Activated CD4-positive, alpha-beta T cell treated with anti-CD3 and anti-CD28 coated beads, Interleukin-2, Interleukin-6, amounts not matched to agents 100 ng/mL and 50 ng/mL, durations not matched to agents 16 hours and 8 hours (primary cell): ENCODE data around the gene UBE2J2.

Experiments
- DNase-seq: peaks from one replicate; pipeline ENCODE4 v3.0.0-alpha.2; 2020

UBE2J2 gene

GRCh38 chr1:1223891-1224290 is 49.8 kb downstream of the UBE2J2 start:
- no peak for DNase-seq

GRCh38 chr1:1223321-1223720 is 50.3 kb downstream of the UBE2J2 start:
- no peak for DNase-seq

DNA sequence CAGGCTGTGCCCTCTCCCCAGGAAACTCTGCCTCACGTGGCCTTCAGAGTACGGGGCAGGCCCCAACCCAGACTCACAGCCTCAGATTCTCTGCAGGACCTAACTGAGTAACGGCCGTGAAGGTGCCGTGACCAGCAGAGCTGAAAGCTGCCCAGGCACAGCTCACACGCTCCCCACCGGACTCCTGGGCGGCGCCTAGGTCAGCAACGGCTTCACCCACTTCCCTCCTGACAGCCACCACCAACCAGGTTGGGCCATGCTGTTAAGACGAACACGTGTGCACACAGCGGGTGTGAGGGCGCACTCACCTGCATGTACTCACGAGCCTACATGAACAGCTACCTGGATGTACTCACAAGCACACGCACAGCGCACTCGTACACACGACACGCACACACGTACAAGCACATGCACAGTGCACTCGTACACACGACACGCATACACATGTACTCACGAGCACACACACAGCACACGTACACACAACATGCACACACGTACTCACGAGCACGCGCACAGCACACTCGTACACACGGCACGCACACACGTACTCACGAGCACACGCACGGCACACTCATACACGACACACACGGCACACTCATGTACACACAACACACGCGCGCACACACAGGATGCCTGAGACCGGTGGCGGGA is 51.0 kb downstream of the UBE2J2 start:
- DNase-seq = no peak

- no peak for DNase-seq
Measured at GRCh38 chr1:1221887-1222574, 51.6 kb downstream of the UBE2J2 start.

DNA sequence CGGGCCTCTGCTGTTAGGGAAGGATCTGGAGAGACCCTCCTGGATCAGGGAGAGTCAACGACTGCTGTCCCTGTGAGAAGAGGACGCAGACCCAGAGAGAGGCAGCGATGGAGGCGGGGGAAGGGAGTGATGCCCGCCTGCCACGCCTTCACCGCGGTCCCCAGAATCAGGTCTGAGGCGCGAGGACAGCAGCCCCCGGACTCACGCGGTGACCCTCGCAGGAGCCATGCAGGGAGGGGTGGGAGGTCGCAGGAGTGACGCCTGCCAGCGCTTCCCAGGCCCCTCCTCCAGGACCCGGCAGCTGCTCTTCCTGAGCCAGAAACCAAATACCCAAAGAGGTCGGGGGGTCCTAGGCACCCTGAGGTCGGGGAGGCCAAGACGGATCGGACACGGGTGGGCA is 53.5 kb downstream of the UBE2J2 start:
- DNase-seq = no peak

- DNase-seq = peak; percentile 84
Measured at GRCh38 chr1:1219341-1219740, 54.3 kb downstream of the UBE2J2 start.

- no peak for DNase-seq
Measured at GRCh38 chr1:1218524-1219200, 55.0 kb downstream of the UBE2J2 start.

DNA sequence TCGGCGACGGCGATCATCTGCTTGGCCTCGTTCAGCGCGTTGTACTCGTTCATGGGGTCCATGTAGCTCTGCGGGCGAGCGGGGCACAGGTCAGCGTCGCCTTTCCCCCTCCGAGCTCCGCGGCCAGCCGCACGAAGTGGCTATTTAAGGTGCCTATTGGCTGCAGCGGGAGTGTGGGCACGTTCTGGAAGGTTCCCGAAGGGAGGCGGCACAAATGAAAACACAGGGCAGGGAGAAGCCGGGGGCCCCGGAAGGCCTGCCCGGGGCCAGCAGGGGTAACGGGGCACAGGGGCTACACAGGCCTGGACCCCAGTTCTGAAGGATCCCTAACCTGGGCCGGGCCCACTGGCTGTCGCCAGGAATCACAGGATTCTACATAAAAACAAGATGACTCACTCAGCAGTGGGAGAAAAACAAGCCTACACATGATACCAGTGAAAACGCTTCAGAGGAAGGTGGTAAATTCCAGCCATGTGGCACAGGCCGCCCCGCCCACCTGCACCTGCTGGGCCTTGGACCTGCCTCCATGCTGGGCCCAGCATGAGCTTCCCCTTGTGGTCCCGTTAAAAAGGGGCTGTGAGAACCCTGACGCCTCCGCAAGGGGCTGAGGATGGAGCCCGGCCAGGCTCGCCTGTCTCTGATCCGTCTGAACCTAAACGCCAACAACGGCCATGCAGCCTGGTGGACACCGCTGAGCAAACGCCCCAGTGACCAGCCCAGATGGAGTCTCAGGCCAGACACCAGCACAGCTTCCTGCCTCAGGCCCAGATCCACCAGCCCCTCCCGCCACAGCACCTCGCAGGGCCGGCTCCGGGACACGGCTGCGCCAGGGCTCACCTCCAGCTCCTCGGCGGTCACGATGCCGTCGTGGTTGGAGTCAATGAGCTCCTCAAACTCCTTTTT is 55.8 kb downstream of the UBE2J2 start:
- peak; percentile 39 for DNase-seq

DNA sequence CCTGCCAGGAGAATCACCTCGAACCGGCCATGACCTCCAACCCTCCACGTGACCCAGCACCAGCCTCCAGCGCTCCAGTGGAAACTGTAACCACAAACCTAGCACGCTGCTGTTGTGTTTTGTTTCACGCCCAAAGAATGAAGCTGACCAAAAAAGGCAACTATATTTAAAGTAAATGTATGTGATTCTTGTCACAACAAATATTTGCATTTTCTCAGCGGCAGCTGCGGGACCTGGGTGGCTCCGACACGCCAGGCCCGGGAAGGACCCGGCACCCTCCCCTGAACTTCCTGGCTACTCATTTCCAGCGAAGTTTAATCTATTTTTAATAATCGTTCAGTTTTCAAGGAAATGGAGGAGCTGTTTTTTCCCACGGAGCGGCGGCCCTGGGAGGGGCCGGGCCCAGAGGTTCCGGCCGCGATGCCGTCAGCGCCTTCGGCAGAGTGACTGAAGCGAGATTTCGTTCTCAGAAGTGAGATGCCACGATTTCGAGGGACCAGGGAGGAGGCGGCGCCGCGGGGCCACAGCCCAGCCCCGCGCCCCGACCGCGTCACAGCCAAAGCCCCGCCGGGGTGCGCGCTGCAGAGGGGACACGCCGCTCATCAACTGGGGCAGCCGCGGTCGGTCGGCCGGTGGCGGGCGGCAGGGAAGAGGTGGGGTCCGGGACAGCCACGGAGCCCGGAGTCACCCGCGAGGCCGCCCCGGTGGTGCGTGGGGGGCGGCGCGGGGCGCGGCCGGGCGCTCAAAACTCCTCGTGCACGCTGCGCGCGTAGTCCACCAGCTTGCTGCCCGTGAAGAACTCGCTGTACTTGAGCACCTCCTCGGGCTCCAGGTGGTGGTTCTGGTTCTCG is 56.7 kb downstream of the UBE2J2 start:
- DNase-seq = peak; percentile 79

DNA sequence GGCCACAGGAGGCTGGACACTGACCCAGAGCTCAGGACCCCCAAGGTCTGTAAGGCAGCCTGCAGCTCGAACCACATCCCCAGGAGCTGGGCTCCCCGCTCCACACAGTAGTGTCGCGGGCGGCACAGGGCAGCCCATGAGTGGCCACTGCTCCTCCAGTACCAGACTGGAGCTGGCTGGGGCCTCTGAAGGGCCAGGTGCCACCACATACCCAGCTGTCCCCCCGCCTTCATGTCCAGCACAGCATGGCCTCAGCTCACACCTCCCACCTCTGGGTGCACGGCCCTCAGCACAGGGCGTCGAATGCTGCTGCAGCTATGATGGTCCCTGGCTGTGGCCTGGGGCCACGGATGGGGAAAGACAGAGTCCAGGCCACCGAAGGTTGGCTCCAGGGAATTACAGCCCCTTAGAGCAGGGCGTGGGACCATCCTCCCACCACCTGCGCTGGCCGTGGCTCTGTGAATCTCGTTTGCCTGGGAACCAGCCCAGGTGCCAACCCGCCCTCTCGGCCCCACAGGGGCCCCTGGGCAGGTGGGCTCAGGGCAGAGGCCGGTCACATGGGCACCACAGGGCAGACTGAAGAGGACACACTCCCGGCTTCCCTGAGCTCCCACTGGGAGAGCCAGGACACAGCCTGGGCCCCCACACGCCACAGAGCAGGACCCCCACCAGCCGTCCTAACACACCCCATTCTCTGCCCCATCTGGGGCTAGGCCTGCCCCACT is 57.6 kb downstream of the UBE2J2 start:
- DNase-seq = no peak

DNA sequence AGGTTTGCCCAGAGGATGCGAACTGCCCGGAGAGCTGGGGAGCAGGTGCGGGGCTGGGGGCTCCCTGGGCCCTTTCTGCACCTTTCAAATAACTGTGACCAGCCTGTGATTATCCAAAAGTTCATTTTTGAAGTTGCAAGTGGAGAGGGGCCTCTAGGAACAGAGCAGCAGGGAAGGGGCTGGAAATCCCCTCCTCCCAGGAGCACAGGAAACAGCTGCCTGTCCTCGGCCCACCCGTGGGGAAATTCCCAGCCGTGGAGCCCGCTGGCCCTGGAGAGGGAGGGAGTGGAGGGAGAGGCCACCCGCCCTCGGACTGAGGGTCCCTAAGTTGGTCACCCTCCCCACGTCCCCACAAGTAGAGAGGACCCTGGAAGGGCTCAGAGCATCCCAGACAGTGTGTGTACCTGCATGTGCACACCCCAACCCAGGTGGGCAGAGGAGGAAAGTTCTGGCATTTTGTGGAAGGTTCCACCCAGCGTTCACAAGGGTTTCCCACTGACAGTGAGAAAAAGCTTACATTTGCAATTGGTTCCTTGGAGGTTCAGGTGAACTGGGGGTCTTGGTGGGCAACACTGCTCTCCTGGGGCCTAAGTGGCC is 58.5 kb downstream of the UBE2J2 start:
- DNase-seq = peak; percentile 38

GRCh38 chr1:1213345-1214265 is 60.0 kb downstream of the UBE2J2 start, which contains the start of gene TNFRSF4:
TSS of gene TNFRSF4 (minus strand) at chr1:1214153. CDS start at chr1:1214127, 26 bp downstream.
- peak; percentile 61 for DNase-seq

DNA sequence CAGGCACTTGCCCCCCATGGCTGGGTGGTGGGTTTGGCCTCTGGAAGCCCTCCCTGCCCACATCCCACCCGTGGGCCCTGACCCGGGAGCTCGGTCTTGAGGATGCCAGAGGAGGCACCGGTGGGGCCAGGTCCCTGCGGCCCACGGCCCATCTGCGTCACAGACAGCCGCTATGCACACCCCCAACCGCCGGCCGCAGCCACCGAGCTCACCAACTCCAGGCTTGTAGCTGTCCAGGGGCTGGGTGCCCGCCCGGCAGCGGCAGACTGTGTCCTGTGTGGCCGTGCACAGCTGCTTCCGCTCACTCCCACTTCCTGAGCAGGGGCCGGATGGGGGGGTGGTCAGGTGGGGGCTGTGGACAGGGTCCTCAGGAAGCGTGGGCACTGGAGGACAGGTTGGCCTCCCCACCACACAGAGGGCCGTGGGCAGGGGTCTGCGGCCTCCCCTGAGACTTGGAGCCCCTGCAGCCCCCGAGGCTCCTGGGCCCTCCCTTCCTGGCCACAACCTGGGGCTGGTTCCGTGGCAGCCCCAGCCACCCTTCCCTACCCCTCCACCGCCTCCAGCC is 60.8 kb downstream of the UBE2J2 start:
- DNase-seq = peak; percentile 68

DNA sequence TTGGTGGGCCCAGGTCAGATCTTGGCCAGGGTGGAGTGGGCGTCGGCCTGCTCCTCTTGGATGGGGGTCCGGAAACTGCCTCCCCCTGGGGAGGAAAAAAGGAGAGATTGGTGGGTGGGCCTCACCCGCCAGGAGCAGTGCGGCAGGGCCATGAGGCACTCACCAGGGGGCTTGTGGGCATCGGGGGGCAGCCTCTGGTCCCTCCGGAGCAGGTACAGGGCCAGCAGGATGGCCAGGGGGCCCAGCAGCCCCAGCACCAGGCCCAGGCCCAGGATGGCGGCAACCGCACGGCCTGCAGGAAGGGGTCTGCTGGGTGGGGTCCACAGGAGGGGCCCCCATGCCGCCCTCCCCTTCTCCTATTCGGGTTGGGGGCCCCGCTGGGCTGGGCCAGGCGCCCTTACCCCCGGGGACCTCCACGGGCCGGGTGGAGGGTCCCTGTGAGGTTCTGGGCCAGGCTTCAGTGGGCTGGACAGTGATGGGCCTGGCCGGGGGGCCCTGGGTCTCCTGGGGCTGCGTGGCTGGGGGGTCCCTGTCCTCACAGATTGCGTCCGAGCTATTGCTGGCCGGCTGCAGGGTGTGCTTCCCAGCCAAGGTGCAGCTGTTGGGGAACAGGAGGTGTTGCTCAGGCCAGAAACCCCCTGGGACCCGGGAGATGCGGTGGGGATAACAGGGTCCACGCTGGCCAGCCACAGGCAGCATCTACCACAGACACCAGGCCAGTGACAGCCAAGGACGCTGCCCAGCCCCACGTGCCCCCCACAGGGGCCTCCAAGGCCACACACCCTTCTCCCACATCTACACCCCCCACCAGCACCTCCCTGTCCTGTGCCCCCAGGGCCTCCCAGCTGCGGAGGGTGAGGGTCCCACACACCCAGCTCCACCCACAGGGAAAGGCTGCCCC is 61.9 kb downstream of the UBE2J2 start:
- no peak for DNase-seq

DNA sequence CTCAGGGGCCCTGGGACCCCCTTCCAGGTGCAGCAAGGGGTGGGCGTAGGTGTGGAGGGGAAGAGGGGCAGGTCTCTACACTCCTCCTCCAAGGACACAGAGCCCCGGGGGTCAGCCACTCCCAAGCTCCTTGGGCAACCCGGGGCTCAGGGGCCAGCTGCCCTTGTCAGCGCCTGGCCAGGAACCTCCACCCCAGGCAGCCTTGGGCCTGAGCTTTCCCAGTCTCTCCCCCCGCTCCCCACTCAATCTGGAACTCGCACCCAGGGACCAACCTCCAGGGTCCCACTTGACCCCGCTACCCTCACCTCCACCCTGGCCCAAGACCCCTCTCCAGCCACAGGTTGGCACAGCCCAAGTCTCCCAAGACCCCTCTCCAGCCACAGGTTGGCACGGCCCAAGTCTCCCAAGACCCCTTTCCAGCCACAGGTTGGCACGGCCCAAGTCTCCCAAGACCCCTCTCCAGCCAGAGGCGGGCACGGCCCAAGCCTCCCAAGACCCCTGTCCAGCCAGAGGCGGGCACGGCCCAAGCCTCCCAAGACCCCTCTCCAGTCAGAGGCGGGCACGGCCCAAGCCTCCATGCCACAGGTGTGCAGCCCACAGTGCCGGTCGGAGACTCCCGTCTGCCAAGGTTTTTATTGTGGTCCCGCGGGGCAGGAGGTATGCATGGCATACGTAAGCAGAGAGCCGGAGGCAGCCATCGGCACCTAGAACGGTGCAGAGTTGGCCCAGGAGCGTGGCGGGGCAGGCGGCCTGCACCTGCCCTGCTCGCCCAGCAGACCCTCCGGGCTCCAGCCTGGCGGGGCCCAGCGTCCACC is 62.7 kb downstream of the UBE2J2 start:
- no peak for DNase-seq

DNA sequence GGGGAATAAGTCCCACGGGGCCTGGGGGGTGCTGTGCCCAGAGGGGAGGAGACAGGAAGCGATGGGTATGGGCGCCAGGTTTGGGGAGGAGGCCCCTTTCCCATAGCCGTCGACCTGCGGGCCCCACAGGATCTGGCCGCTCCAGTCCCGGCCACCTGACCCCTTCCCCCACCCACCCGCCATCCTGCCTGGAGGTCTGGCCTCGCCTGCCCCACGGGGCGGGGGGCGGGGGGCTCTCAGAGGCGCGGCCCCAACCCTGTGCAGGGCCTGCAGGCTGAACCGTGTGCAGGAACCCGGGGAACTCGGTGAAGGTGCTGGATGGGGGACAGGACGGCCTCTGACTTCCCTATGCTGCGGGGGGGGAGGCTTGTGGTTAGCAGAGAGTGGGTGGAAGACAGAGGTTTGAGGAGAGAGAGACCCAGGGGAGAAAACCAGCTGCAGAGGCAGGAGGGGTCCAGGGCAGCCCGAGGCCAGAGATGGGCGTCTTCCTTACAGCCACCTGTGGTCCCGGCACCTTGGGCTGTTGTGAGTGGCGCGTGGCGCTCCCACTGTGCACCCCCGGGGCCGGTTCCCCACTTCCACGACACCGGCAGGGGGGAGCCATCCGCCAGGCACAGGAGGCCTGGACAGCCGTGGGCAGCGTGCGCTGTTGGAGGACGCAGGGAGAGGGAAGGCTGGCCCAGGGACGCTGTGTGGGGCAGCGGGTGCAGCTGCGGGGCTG is 64.8 kb downstream of the UBE2J2 start:
- DNase-seq = peak; percentile 39

- no peak for DNase-seq
Measured at GRCh38 chr1:1207571-1207892, 66.1 kb downstream of the UBE2J2 start.
